Measurements from ENCODE around the gene EDEM3. TPM values are rescaled to one million over a fixed set of nuclear protein-coding genes. Genes with fewer than 3 reads are reported as not detected.

The EDEM3 gene
- total RNA-seq, 1 experiment from 2014 or later: 10.6 TPM

- TF ChIP-seq AR (CRISPR knock-in tag; IDR thresholded peaks at IDR 0.05) (no peak), GRHL2 (CRISPR knock-in tag; IDR thresholded peaks at IDR 0.05; ENCODE audit: insufficient replicate concordance, severe bottlenecking) (no peak)
Observed at GRCh38 chr1:184773762-184774320, 19.2 kb upstream of the EDEM3 start (continued).

GRCh38 chr1:184771190-184771691 lies 16.6 kb upstream of the EDEM3 start:
- Mint-ChIP-seq H3K4me3 (no peak overlapping the region), H3K36me3 (no peaks in the 10 kb centered on the region), H3K27ac (no peak overlapping the region), H3K27me3 (ENCODE audit: low read depth) (peaks cover 2% of the 10 kb centered on the region; the same call in 1 of the 2 replicates), H3K4me1 (peaks cover 14% of the 10 kb centered on the region), H3K9me3 (peaks cover 3% of the 10 kb centered on the region; the same call in 1 of the 2 replicates)
- CTCF ChIA-PET: interaction anchor here (0.5 kb wide), 1 partner anchor 80 kb away, joined by 3 read pairs; no protein-coding TSS in a partner anchor
- POLR2A ChIA-PET: no interaction called here
- no peak for DNase-seq (ENCODE audit: low spot score)
- TF ChIP-seq ZNF219 (CRISPR knock-in tag; IDR thresholded peaks at IDR 0.05; ENCODE audit: borderline replicate concordance): no peak
- TF ChIP-seq, protein P1, sequence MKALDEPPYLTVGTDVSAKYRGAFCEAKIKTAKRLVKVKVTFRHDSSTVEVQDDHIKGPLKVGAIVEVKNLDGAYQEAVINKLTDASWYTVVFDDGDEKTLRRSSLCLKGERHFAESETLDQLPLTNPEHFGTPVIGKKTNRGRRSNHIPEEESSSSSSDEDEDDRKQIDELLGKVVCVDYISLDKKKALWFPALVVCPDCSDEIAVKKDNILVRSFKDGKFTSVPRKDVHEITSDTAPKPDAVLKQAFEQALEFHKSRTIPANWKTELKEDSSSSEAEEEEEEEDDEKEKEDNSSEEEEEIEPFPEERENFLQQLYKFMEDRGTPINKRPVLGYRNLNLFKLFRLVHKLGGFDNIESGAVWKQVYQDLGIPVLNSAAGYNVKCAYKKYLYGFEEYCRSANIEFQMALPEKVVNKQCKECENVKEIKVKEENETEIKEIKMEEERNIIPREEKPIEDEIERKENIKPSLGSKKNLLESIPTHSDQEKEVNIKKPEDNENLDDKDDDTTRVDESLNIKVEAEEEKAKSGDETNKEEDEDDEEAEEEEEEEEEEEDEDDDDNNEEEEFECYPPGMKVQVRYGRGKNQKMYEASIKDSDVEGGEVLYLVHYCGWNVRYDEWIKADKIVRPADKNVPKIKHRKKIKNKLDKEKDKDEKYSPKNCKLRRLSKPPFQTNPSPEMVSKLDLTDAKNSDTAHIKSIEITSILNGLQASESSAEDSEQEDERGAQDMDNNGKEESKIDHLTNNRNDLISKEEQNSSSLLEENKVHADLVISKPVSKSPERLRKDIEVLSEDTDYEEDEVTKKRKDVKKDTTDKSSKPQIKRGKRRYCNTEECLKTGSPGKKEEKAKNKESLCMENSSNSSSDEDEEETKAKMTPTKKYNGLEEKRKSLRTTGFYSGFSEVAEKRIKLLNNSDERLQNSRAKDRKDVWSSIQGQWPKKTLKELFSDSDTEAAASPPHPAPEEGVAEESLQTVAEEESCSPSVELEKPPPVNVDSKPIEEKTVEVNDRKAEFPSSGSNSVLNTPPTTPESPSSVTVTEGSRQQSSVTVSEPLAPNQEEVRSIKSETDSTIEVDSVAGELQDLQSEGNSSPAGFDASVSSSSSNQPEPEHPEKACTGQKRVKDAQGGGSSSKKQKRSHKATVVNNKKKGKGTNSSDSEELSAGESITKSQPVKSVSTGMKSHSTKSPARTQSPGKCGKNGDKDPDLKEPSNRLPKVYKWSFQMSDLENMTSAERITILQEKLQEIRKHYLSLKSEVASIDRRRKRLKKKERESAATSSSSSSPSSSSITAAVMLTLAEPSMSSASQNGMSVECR (CRISPR knock-in tag; IDR thresholded peaks at IDR 0.05; ENCODE audit: borderline replicate concordance): no peak
- no peak for TF ChIP-seq MXD4 (CRISPR knock-in tag; IDR thresholded peaks at IDR 0.05; ENCODE audit: borderline replicate concordance)
- TF ChIP-seq, protein P2, sequence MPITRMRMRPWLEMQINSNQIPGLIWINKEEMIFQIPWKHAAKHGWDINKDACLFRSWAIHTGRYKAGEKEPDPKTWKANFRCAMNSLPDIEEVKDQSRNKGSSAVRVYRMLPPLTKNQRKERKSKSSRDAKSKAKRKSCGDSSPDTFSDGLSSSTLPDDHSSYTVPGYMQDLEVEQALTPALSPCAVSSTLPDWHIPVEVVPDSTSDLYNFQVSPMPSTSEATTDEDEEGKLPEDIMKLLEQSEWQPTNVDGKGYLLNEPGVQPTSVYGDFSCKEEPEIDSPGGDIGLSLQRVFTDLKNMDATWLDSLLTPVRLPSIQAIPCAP (CRISPR knock-in tag; IDR thresholded peaks at IDR 0.05): no peak
- no peak for TF ChIP-seq ZNF317 (CRISPR knock-in tag; IDR thresholded peaks at IDR 0.05; ENCODE audit: borderline replicate concordance, low read depth)
- TF ChIP-seq, protein P3, sequence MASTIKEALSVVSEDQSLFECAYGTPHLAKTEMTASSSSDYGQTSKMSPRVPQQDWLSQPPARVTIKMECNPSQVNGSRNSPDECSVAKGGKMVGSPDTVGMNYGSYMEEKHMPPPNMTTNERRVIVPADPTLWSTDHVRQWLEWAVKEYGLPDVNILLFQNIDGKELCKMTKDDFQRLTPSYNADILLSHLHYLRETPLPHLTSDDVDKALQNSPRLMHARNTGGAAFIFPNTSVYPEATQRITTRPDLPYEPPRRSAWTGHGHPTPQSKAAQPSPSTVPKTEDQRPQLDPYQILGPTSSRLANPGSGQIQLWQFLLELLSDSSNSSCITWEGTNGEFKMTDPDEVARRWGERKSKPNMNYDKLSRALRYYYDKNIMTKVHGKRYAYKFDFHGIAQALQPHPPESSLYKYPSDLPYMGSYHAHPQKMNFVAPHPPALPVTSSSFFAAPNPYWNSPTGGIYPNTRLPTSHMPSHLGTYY (CRISPR knock-in tag; IDR thresholded peaks at IDR 0.05): no peak
- TF ChIP-seq CBFB (CRISPR knock-in tag; IDR thresholded peaks at IDR 0.05; ENCODE audit: low read depth): no peak
- TF ChIP-seq, protein P4, sequence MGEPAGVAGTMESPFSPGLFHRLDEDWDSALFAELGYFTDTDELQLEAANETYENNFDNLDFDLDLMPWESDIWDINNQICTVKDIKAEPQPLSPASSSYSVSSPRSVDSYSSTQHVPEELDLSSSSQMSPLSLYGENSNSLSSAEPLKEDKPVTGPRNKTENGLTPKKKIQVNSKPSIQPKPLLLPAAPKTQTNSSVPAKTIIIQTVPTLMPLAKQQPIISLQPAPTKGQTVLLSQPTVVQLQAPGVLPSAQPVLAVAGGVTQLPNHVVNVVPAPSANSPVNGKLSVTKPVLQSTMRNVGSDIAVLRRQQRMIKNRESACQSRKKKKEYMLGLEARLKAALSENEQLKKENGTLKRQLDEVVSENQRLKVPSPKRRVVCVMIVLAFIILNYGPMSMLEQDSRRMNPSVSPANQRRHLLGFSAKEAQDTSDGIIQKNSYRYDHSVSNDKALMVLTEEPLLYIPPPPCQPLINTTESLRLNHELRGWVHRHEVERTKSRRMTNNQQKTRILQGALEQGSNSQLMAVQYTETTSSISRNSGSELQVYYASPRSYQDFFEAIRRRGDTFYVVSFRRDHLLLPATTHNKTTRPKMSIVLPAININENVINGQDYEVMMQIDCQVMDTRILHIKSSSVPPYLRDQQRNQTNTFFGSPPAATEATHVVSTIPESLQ (CRISPR knock-in tag; IDR thresholded peaks at IDR 0.05): no peak
- no peak for ATAC-seq
